ENCODE measurements around the gene CRYL1.

The CRYL1 gene

DNA sequence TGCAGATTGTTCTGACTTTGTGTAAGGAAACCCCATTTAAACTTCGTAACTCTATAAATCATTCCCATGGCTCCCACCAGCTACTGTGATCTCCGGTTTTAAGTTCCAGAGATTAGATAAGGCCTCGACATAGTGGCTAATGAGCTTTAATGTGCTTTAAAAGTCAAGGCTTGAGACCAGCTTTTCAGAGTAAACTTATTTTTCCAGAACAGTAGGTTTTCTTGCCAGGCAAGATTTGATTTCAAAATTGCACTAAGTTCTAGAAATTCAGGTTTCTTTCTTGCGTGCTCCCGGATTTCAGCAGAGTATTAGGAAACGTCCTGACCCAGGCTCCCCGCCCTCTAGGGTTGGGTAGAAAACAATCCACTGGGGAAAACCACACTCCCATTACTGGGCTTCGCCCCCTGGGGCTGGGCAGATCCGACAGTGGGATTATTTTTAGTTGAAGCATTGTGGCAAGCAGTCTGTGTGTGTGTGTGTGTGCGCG lies 43.3 kb downstream of the CRYL1 start (continued):
- TF ChIP-seq, protein P1, sequence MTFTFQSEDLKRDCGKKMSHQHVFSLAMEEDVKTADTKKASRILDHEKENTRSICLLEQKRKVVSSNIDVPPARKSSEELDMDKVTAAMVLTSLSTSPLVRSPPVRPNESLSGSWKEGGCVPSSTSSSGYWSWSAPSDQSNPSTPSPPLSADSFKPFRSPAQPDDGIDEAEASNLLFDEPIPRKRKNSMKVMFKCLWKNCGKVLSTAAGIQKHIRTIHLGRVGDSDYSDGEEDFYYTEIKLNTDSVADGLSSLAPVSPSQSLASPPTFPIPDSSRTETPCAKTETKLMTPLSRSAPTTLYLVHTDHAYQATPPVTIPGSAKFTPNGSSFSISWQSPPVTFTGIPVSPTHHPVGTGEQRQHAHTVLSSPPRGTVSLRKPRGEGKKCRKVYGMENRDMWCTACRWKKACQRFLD (tag by site-specific recombination; IDR thresholded peaks at IDR 0.05), result no peak
- TF ChIP-seq ZNF202 (tag by site-specific recombination; IDR thresholded peaks at IDR 0.05; ENCODE audit: borderline replicate concordance) (no peak), ZNF341 (tag by site-specific recombination; IDR thresholded peaks at IDR 0.05; ENCODE audit: low read depth) (no peak), ZNF416 (tag by site-specific recombination; IDR thresholded peaks at IDR 0.05) (no peak), ZNF692 (tag by site-specific recombination; IDR thresholded peaks at IDR 0.05) (peak; percentile 55), ZNF140 (tag by site-specific recombination; IDR thresholded peaks at IDR 0.05) (no peak), PRDM2 (tag by site-specific recombination; IDR thresholded peaks at IDR 0.05; ENCODE audit: borderline replicate concordance) (no peak), ZNF488 (tag by site-specific recombination; IDR thresholded peaks at IDR 0.05) (no peak), ZFP37 (tag by site-specific recombination; IDR thresholded peaks at IDR 0.05) (no peak), ZBTB7A (tag by site-specific recombination; IDR thresholded peaks at IDR 0.05; ENCODE audit: low read depth) (no peak), ZNF426 (tag by site-specific recombination; IDR thresholded peaks at IDR 0.05) (no peak), ZNF747 (tag by site-specific recombination; IDR thresholded peaks at IDR 0.05) (no peak), ZNF585B (tag by site-specific recombination; IDR thresholded peaks at IDR 0.05) (no peak), ZNF596 (tag by site-specific recombination; IDR thresholded peaks at IDR 0.05) (peak; percentile 17; the same call in 1 of the 2 replicates), ZNF2 (tag by site-specific recombination; IDR thresholded peaks at IDR 0.05) (no peak), ZBTB17 (tag by site-specific recombination; IDR thresholded peaks at IDR 0.05) (no peak), ZNF175 (tag by site-specific recombination; IDR thresholded peaks at IDR 0.05) (no peak), FEZF1 (tag by site-specific recombination; IDR thresholded peaks at IDR 0.05) (peak; percentile 90), ZNF514 (tag by site-specific recombination; IDR thresholded peaks at IDR 0.05) (no peak), ZNF510 (tag by site-specific recombination; IDR thresholded peaks at IDR 0.05; ENCODE audit: insufficient replicate concordance) (no peak), BCL11A (tag by site-specific recombination; IDR thresholded peaks at IDR 0.05; ENCODE audit: low read depth) (no peak)
- TF ChIP-seq, protein P2, sequence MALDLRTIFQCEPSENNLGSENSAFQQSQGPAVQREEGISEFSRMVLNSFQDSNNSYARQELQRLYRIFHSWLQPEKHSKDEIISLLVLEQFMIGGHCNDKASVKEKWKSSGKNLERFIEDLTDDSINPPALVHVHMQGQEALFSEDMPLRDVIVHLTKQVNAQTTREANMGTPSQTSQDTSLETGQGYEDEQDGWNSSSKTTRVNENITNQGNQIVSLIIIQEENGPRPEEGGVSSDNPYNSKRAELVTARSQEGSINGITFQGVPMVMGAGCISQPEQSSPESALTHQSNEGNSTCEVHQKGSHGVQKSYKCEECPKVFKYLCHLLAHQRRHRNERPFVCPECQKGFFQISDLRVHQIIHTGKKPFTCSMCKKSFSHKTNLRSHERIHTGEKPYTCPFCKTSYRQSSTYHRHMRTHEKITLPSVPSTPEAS (tag by site-specific recombination; IDR thresholded peaks at IDR 0.05), result peak; percentile 75
- TF ChIP-seq, protein P3, sequence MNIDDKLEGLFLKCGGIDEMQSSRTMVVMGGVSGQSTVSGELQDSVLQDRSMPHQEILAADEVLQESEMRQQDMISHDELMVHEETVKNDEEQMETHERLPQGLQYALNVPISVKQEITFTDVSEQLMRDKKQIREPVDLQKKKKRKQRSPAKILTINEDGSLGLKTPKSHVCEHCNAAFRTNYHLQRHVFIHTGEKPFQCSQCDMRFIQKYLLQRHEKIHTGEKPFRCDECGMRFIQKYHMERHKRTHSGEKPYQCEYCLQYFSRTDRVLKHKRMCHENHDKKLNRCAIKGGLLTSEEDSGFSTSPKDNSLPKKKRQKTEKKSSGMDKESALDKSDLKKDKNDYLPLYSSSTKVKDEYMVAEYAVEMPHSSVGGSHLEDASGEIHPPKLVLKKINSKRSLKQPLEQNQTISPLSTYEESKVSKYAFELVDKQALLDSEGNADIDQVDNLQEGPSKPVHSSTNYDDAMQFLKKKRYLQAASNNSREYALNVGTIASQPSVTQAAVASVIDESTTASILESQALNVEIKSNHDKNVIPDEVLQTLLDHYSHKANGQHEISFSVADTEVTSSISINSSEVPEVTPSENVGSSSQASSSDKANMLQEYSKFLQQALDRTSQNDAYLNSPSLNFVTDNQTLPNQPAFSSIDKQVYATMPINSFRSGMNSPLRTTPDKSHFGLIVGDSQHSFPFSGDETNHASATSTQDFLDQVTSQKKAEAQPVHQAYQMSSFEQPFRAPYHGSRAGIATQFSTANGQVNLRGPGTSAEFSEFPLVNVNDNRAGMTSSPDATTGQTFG (tag by site-specific recombination; IDR thresholded peaks at IDR 0.05; ENCODE audit: borderline replicate concordance), result no peak
- TF ChIP-seq, protein P4, sequence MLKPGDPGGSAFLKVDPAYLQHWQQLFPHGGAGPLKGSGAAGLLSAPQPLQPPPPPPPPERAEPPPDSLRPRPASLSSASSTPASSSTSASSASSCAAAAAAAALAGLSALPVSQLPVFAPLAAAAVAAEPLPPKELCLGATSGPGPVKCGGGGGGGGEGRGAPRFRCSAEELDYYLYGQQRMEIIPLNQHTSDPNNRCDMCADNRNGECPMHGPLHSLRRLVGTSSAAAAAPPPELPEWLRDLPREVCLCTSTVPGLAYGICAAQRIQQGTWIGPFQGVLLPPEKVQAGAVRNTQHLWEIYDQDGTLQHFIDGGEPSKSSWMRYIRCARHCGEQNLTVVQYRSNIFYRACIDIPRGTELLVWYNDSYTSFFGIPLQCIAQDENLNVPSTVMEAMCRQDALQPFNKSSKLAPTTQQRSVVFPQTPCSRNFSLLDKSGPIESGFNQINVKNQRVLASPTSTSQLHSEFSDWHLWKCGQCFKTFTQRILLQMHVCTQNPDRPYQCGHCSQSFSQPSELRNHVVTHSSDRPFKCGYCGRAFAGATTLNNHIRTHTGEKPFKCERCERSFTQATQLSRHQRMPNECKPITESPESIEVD (tag by site-specific recombination; IDR thresholded peaks at IDR 0.05), result peak; percentile 96
